Fibroblast of lung (primary cell): ENCODE results near the gene ZFPM1. TPM values are rescaled to one million over a fixed set of nuclear protein-coding genes. Genes with fewer than 3 reads are reported as not detected.

Source experiments
- DNase-seq, 2 donors: peaks; one replicate each; pipeline versions ENCODE4 v3.0.0 to v3.0.0-alpha.2; 2010; ENCODE audit warnings: low read depth in 2 of 2
- H2AFZ ChIP-seq: 2 replicates; pipeline ENCODE4 v1.5.1; 2012; ENCODE audit warnings: low read length, control low read depth, inconsistent platforms
- H3K27ac ChIP-seq: 2 replicates; pipeline ENCODE4 v1.5.1; 2011; ENCODE audit warnings: low read length, control low read depth; ENCODE audit not compliant: insufficient read depth
- H3K27me3 ChIP-seq: 2 replicates; pipeline ENCODE4 v1.5.1; 2011; ENCODE audit warnings: mild to moderate bottlenecking, low read length; ENCODE audit not compliant: control insufficient read depth, insufficient read depth
- H3K36me3 ChIP-seq: 2 replicates; pipeline ENCODE4 v1.5.1; 2011; ENCODE audit warnings: low read length; ENCODE audit not compliant: control insufficient read depth, insufficient read depth
- H3K4me1 ChIP-seq: 2 replicates; pipeline ENCODE4 v1.5.1; 2011; ENCODE audit warnings: low read length; ENCODE audit not compliant: control insufficient read depth, insufficient read depth; ENCODE audit errors: extremely low read depth
- H3K4me2 ChIP-seq: 2 replicates; pipeline ENCODE4 v1.5.1; 2011; ENCODE audit warnings: low read length, control low read depth; ENCODE audit not compliant: insufficient read depth; ENCODE audit errors: extremely low read depth
- H3K4me3 ChIP-seq, 4 experiments: fragments of 200-600 bp in 1 of 4; sonication (generic) in 1 of 4; replicated peaks in 1 of 4; 2 replicates each; pipeline ENCODE4 v1.5.1; 2011 to 2016; ENCODE audit warnings: low read length in 4 of 4, low read depth in 3 of 4, mild to moderate bottlenecking in 3 of 4, control low read depth in 2 of 4, inconsistent platforms in 1 of 4, mixed read lengths in 1 of 4; ENCODE audit not compliant: insufficient read depth in 1 of 4; ENCODE audit errors: control extremely low read depth in 1 of 4
- H3K79me2 ChIP-seq: 2 replicates; pipeline ENCODE4 v1.5.1; 2012; ENCODE audit warnings: mild to moderate bottlenecking, low read length, inconsistent platforms; ENCODE audit not compliant: control insufficient read depth, insufficient read depth
- H3K9ac ChIP-seq: 2 replicates; pipeline ENCODE4 v1.5.1; 2011; ENCODE audit warnings: mild to moderate bottlenecking, low read length, control low read depth; ENCODE audit not compliant: insufficient read depth
- H3K9me3 ChIP-seq: 2 replicates; pipeline ENCODE4 v1.5.1; 2012; ENCODE audit warnings: low read depth, low read length; ENCODE audit not compliant: control insufficient read depth, insufficient read depth
- H4K20me1 ChIP-seq: 2 replicates; pipeline ENCODE4 v1.5.1; 2011; ENCODE audit warnings: low read length; ENCODE audit not compliant: control insufficient read depth, insufficient read depth; ENCODE audit errors: extremely low read depth
- CTCF ChIP-seq, 2 donors: IDR thresholded peaks in 1 of 2; conservative IDR thresholded peaks in 1 of 2; 1 replicate in 1 of 2; 2 replicates in 1 of 2; pipeline ENCODE4 v1.5.1; 2011 to 2012; ENCODE audit warnings: low read length in 2 of 2, control low read depth in 1 of 2, inconsistent platforms in 1 of 2, low read depth in 1 of 2, mild to moderate bottlenecking in 1 of 2
- EZH2 ChIP-seq: IDR thresholded peaks from 2 replicates; pipeline ENCODE4 v1.5.1; 2012; ENCODE audit warnings: low read length, control low read depth, mild to moderate bottlenecking; ENCODE audit errors: missing control alignments
- polyA plus RNA-seq, 2 donors: library from polyadenylated mRNA; depleted of rRNA in 1 of 2; stranded (reverse) in 1 of 2; unstranded in 1 of 2; fragments of >200 nt; gene quantifications; 2 replicates each; pipeline ENCODE4 v1.2.1, GENCODE V29; 2011 to 2012; ENCODE audit warnings: missing spikeins in 1 of 2
- total RNA-seq: library from RNA; depleted of rRNA; stranded (reverse); fragments of >200 nt; gene quantifications from 2 replicates; pipeline ENCODE4 v1.2.1, GENCODE V29; 2014

Gene ZFPM1
- total and polyA plus RNA-seq, 2 donors (not counting 1 experiment from before 2014, with no cell fraction given), result 0.27 to 1.7 TPM

GRCh38 chr16:88522276-88522949 is 69.3 kb downstream of the ZFPM1 start:
- no peaks in the 10 kb centered on the region for H4K20me1 ChIP-seq
- H3K9me3 ChIP-seq, result no peaks in the 10 kb centered on the region
- no peak for DNase-seq
- no peak overlapping the region for H3K9ac ChIP-seq
- H3K4me3 ChIP-seq, result no peak overlapping the region
- H3K4me2 ChIP-seq, result no peak overlapping the region
- H3K36me3 ChIP-seq, result no peaks in the 10 kb centered on the region
- TF ChIP-seq CTCF (conservative IDR thresholded peaks at IDR 0.05 in 1 of 2, IDR thresholded peaks at IDR 0.05 in 1 of 2; ENCODE audit: low read depth in 1 of 2, low read length in 2 of 2) (no peak), EZH2 (no peak)
- H2AFZ ChIP-seq, result no peak overlapping the region
- no peaks in the 10 kb centered on the region for H3K79me2 ChIP-seq
- H3K27ac ChIP-seq, result no peak overlapping the region
- H3K27me3 ChIP-seq, result peaks cover 15% of the 10 kb centered on the region
- H3K4me1 ChIP-seq, result no peaks in the 10 kb centered on the region

- H3K27me3 ChIP-seq, result peaks cover 15% of the 10 kb centered on the region
- DNase-seq, result no peak
- no peaks in the 10 kb centered on the region for H3K4me1 ChIP-seq
- no peak for TF ChIP-seq EZH2
- TF ChIP-seq CTCF (conservative IDR thresholded peaks at IDR 0.05 in 1 of 2, IDR thresholded peaks at IDR 0.05 in 1 of 2; ENCODE audit: low read depth in 1 of 2, low read length in 2 of 2), result no peak
- no peak overlapping the region for H2AFZ ChIP-seq
- H4K20me1 ChIP-seq, result no peaks in the 10 kb centered on the region
- H3K79me2 ChIP-seq, result no peaks in the 10 kb centered on the region
- no peak overlapping the region for H3K4me2 ChIP-seq
- H3K36me3 ChIP-seq, result no peaks in the 10 kb centered on the region
- H3K9ac ChIP-seq, result no peak overlapping the region
- no peak overlapping the region for H3K4me3 ChIP-seq
- H3K9me3 ChIP-seq, result no peaks in the 10 kb centered on the region
- no peak overlapping the region for H3K27ac ChIP-seq
Observed at GRCh38 chr16:88523309-88524161, 70.5 kb downstream of the ZFPM1 start.

DNA sequence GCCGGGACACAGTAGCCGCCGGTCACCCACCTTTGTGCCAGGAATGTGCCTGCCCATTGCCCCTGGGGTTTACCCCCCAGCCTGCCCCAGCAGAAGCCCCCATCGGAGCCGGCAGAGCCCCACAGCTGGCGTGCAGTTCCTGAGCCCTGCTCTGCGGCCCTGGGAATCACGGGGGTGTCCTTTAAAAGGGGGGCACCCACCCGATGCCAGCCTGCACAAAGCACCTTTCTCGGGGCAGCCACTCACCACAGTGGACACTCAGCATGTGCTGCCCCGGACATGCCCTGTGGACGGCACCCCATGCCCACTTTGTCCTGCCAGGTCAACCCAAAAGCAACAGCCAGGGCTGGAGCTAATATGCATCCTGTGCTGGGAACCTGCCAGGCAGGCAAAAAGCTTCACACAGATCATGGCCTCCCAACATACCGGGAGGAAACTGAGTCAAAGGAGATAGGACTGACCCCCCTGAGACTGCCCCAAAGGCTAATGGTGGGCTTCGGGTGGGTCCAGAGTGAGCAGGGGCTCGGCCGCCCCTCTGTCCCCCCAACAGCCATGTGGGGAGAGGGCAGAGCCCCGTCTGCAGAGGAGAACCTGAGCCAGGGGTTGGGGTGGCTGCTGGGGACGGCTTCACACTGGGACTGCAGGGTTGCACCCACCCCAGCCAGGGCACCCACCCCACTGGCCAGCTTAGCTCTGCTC is 71.3 kb downstream of the ZFPM1 start:
- H3K36me3 ChIP-seq, result no peaks in the 10 kb centered on the region
- no peaks in the 10 kb centered on the region for H3K9me3 ChIP-seq
- H3K27ac ChIP-seq, result no peak overlapping the region
- H3K4me3 ChIP-seq, result no peak overlapping the region
- no peak for DNase-seq
- TF ChIP-seq CTCF (conservative IDR thresholded peaks at IDR 0.05 in 1 of 2, IDR thresholded peaks at IDR 0.05 in 1 of 2; ENCODE audit: low read depth in 1 of 2, low read length in 2 of 2) (no peak), EZH2 (peak; percentile 66)
- H3K27me3 ChIP-seq, result peaks cover 15% of the 10 kb centered on the region
- no peak overlapping the region for H3K4me2 ChIP-seq
- no peaks in the 10 kb centered on the region for H3K4me1 ChIP-seq
- H4K20me1 ChIP-seq, result no peaks in the 10 kb centered on the region
- H3K9ac ChIP-seq, result no peak overlapping the region
- no peaks in the 10 kb centered on the region for H3K79me2 ChIP-seq
- H2AFZ ChIP-seq, result no peak overlapping the region
